K562 (cell line): ENCODE data around the gene PON1. TPM values are rescaled to one million over a fixed set of nuclear protein-coding genes. Genes with fewer than 3 reads are reported as not detected.

Experiments
- ATAC-seq: fragments of 200-7000 bp; cut with Tn5 transposase; 3 replicates; pipeline ENCODE4 v1.9.1; 2020; ENCODE audit warnings: moderate library complexity
- BruUV-seq: library from RNA; stranded (reverse); fragments of 400-500 nt; replicated peaks from 2 replicates; lab custom pipeline; 2021; lab: Mats Ljungman, UMichigan
- CTCF ChIA-PET: fragments of 300-600 bp; formaldehyde crosslinking; extraction: SDS; loops from one replicate; lab custom pipeline; 2021; ENCODE audit warnings: low intra/inter-chr PET ratio; lab: Yijun Ruan, JAX
- POLR2A ChIA-PET: fragments of 300-600, 350-650 bp; sonication (Branson Sonifier 250); formaldehyde crosslinking; extraction: SDS; loops from one replicate; lab custom pipeline; 2021; ENCODE audit warnings: antibody characterized with exemption, inconsistent platforms; lab: Yijun Ruan, JAX
- DNase-seq, 4 experiments: peaks; one replicate each; pipeline versions ENCODE4 v3.0.0 to v3.0.0-alpha.2; 2011 to 2018; ENCODE audit warnings: low spot score in 3 of 4, mixed read lengths in 3 of 4; ENCODE audit errors: extremely low read depth in 1 of 4
- FAIRE-seq: peaks from 2 replicates; lab custom pipeline; 2011; peaks lifted over from hg19 to GRCh38; lab: Jason Lieb, UNC
- H2AFZ ChIP-seq: 2 replicates; pipeline ENCODE4 v1.6.0; 2011; ENCODE audit warnings: low read depth, low read length, control low read depth, inconsistent platforms
- H3K27ac ChIP-seq: fragments of 200-600 bp; 3 replicates; pipeline ENCODE4 v1.8.0; 2011; ENCODE audit warnings: low read depth, mild to moderate bottlenecking, control low read depth, inconsistent platforms, low read length, moderate library complexity, mixed read lengths; ENCODE audit errors: extremely low read depth
- H3K27me3 ChIP-seq, 2 experiments: fragments of 300-600 bp in 1 of 2; 2 replicates in 1 of 2; 3 replicates in 1 of 2; pipeline versions ENCODE4 v1.6.0 to v1.8.0; 2011; ENCODE audit warnings: inconsistent platforms in 2 of 2, low read length in 2 of 2, mild to moderate bottlenecking in 1 of 2, mixed read lengths in 1 of 2, moderate library complexity in 1 of 2; ENCODE audit not compliant: control insufficient read depth in 2 of 2, insufficient read depth in 2 of 2
- H3K36me3 ChIP-seq: fragments of 300-600 bp; 3 replicates; pipeline ENCODE4 v1.8.0; 2011; ENCODE audit warnings: mild to moderate bottlenecking, low read length, inconsistent platforms; ENCODE audit not compliant: control insufficient read depth, insufficient read depth
- H3K4me1 ChIP-seq, 2 experiments: fragments of 200-600 bp in 1 of 2; replicated peaks in 1 of 2; 2 replicates in 1 of 2; 3 replicates in 1 of 2; pipeline versions ENCODE4 v1.5.1 to v1.8.0; 2011; ENCODE audit warnings: inconsistent platforms in 2 of 2, low read length in 2 of 2, mild to moderate bottlenecking in 1 of 2, mixed read lengths in 1 of 2, moderate library complexity in 1 of 2; ENCODE audit not compliant: control insufficient read depth in 2 of 2, insufficient read depth in 2 of 2
- H3K4me2 ChIP-seq: 2 replicates; pipeline ENCODE4 v1.6.1; 2011; ENCODE audit warnings: low read length, control low read depth, inconsistent platforms, mixed read lengths; ENCODE audit not compliant: insufficient read depth
- H3K4me3 ChIP-seq: fragments of 200-600 bp; sonication (generic), shearing (Covaris generic); 2 replicates; pipeline ENCODE4 v1.5.1; 2016; ENCODE audit warnings: control low read depth, inconsistent platforms
- H3K79me2 ChIP-seq: fragments of 200-600 bp; 3 replicates; pipeline ENCODE4 v1.8.0; 2011; ENCODE audit warnings: low read length, inconsistent platforms; ENCODE audit not compliant: control insufficient read depth, insufficient read depth
- H3K9ac ChIP-seq, 2 experiments: 2 replicates each; pipeline versions ENCODE4 v1.6.0 to v1.6.1; 2011; ENCODE audit warnings: low read depth in 2 of 2, low read length in 2 of 2, control low read depth in 1 of 2, inconsistent platforms in 1 of 2, mild to moderate bottlenecking in 1 of 2, mixed read lengths in 1 of 2; ENCODE audit not compliant: insufficient read depth in 1 of 2
- H3K9me1 ChIP-seq: one replicate; pipeline ENCODE4 v1.6.0; 2011; ENCODE audit warnings: inconsistent platforms, mild to moderate bottlenecking, low read length, moderate library complexity; ENCODE audit not compliant: control insufficient read depth, insufficient read depth
- H3K9me3 ChIP-seq: replicated peaks from 2 replicates; pipeline ENCODE4 v1.5.1; 2011; ENCODE audit warnings: low read depth, low read length, inconsistent platforms; ENCODE audit not compliant: control insufficient read depth, insufficient read depth
- H4K20me1 ChIP-seq: replicated peaks from 2 replicates; pipeline ENCODE4 v1.6.1; 2011; ENCODE audit warnings: low read length, inconsistent platforms, mixed read lengths; ENCODE audit not compliant: control insufficient read depth, insufficient read depth
- FOXJ3 ChIP-seq: sonication (generic); formaldehyde crosslinking; IDR thresholded peaks from 2 replicates; pipeline ENCODE4 v1.4.0; 2020; ENCODE audit warnings: mild to moderate bottlenecking, missing genetic modification reagents
- HIVEP1 ChIP-seq: fragments of 250-450 bp; sonication (Bioruptor Pico); IDR thresholded peaks from 2 replicates; pipeline ENCODE4 v1.4.0; 2020; ENCODE audit warnings: mild to moderate bottlenecking
- POLR2B ChIP-seq: fragments of 450-650 bp; IDR thresholded peaks from 2 replicates; pipeline ENCODE4 v1.6.1; 2018; ENCODE audit warnings: low read depth; ENCODE audit not compliant: partially characterized antibody
- TSC22D4 ChIP-seq: fragments of 450-650 bp; IDR thresholded peaks from 2 replicates; pipeline ENCODE4 v1.6.1; 2016; ENCODE audit warnings: missing genetic modification characterization, missing biosample characterization, control low read depth
- ZBTB43 ChIP-seq: sonication (generic); formaldehyde crosslinking; IDR thresholded peaks from 2 replicates; pipeline ENCODE4 v1.8.0; 2023; ENCODE audit warnings: mild to moderate bottlenecking, missing genetic modification reagents
- ZBTB9 ChIP-seq: fragments of 450-650 bp; formaldehyde crosslinking; IDR thresholded peaks from 2 replicates; pipeline ENCODE4 v1.4.0; 2020; ENCODE audit warnings: mild to moderate bottlenecking, moderate library complexity
- WGBS: fragments of 100-300 bp; shearing (Covaris generic); methylation state at CpG from one replicate; pipeline ENCODE4 v1.1.6; 2016; ENCODE audit warnings: low coverage, mixed read lengths; ENCODE audit not compliant: insufficient coverage; ENCODE audit errors: missing lambda C conversion rate; 5-methylcytosine and 5-hydroxymethylcytosine counted together
- in situ Hi-C: fragments of 300-500 bp; cut with MboI; formaldehyde crosslinking; loops from 4 replicates; pipeline ENCODE4 v1.15.0; 2018; ENCODE audit warnings: inconsistent platforms, mixed read lengths
- intact Hi-C: fragments of 100-400 bp; cut with micrococcal nuclease; formaldehyde crosslinking; loops from 2 replicates; pipeline ENCODE4 v1.14.2; 2022
- polyA plus RNA-seq, 8 experiments: library from polyadenylated mRNA; depleted of rRNA in 4 of 8; stranded (reverse) in 5 of 8; unstranded in 3 of 8; fragments of >200 nt; fragmentation: Nextera tagmentation in 2 of 8; fragmentation: Illumina TruSeq in 1 of 8; extraction: Ambion mirVana in 2 of 8; extraction: Trizol in 1 of 8; gene quantifications; 2 replicates each; pipeline versions ENCODE4 v1.2.1 to v1.2.3, GENCODE V29; 2011 to 2014; ENCODE audit warnings: inconsistent platforms in 1 of 8, missing spikeins in 1 of 8
- total RNA-seq, 7 experiments: library from RNA; depleted of rRNA in 6 of 7; stranded (reverse); fragments of >200 nt in 6 of 7; fragmentation: Illumina TruSeq in 2 of 7; extraction: Trizol in 2 of 7; gene quantifications; 2 replicates each; pipeline versions ENCODE4 v1.2.1 to v1.2.3, GENCODE V29; 2011 to 2021; ENCODE audit warnings: low replicate concordance in 1 of 7

The PON1 gene
- total and polyA plus RNA-seq, 9 of the 15 experiments (the other 6 are each of a cell fraction or from before 2014, with no cell fraction given): not detected

DNA sequence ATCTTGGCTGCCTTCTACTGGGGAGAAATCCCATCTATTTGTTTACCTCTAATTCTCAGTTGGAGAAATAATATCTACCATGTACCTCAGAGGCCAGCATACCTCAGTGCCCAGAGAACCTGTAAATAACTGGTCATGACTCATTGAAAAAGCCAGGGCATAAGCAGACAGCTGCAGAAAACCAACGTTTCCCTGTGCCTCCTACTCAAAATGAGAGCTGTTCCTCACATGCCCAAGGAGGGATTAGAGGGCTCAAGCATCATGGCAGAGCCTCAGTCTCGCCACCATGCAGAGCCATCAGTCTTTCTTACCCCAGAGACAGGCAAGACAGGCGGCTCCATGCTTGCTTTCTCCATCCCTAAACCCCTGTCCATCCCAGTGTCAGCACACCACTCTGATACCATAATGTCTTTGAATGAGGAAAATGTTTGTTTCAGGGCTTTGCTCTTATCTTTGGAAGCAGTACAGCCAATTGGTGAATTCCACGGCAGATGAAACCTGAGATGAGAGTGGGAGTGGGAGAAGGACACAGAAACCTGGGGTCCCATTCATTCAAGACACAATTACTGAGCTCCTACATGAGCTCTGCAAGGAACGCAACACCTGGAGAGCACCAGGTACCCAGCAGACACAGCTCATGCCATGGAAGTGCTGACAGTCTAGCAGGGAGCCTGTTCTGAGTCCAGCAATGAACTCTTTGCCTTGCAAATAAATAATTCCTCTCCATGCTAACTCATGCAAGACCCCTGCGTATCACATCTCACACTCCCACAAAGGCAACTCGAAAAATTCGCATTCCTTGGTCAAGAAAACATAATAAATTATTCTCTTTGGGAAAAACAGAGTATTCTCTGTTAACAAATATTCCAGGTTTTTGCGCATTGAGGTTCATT is 21.1 kb downstream of the PON1 start:
- in situ Hi-C loops (no loop called here), intact Hi-C loops (no loop called here)
- Histone ChIP-seq H3K79me2 (no peaks in the 10 kb centered on the region), H3K27me3 (0 out of 5 replicates have a peak, but pooled peaks cover 0 to 2% of the 10 kb centered on the region in 2 experiments), H3K4me2 (no peak overlapping the region), H3K4me3 (no peak overlapping the region), H3K36me3 (no peaks in the 10 kb centered on the region), H3K27ac (no peak overlapping the region), H4K20me1 (no peaks in the 10 kb centered on the region), H3K9me1 (no peaks in the 10 kb centered on the region), H2AFZ (no peak overlapping the region), H3K9me3 (no peaks in the 10 kb centered on the region), H3K9ac (no peak overlapping the region), H3K4me1 (no peaks in the 10 kb centered on the region)
- BruUV-seq: no TSS peak
- POLR2A ChIA-PET: no interaction called here
- 0% methylated on average over 9 of the region's 9 CpGs for WGBS
- no peak for TF ChIP-seq POLR2B
- no peak for TF ChIP-seq HIVEP1 (CRISPR knock-in tag)
- TF ChIP-seq FOXJ3 (CRISPR knock-in tag): no peak
- TF ChIP-seq ZBTB43: no peak
- no peak for TF ChIP-seq TSC22D4
- TF ChIP-seq ZBTB9: no peak
- DNase-seq (no peak), FAIRE-seq (no peak), ATAC-seq (no peak)
- CTCF ChIA-PET: interaction anchor here (0.5 to 0.6 kb wide), 2 partner anchors 75 to 824 kb away, joined by 6 read pairs; no protein-coding TSS in a partner anchor
